Natural killer cell (primary cell): Measurements from ENCODE around the gene LINS1. TPM values are rescaled to one million over a fixed set of nuclear protein-coding genes. Genes with fewer than 3 reads are reported as not detected.

Experiments used
- ATAC-seq, 3 donors: fragments of 150-1000 bp in 2 of 3; fragments of 200-7000 bp in 1 of 3; cut with Tn5 transposase; 1 replicate in 1 of 3; 2 replicates in 2 of 3; pipeline ENCODE4 v1.10.0; 2021; ENCODE audit warnings: mild to moderate bottlenecking in 2 of 3, moderate library complexity in 2 of 3
- DNase-seq, 2 donors: peaks; one replicate each; pipeline versions ENCODE4 v3.0.0 to v3.0.0-alpha.2; 2013 to 2021; ENCODE audit warnings: mixed read lengths in 1 of 2
- H3K27ac ChIP-seq: one replicate; pipeline ENCODE4 v1.5.1; 2013; ENCODE audit warnings: mild to moderate bottlenecking, low read length
- H3K27me3 ChIP-seq: one replicate; pipeline ENCODE4 v1.6.1; 2013; ENCODE audit warnings: low read length; ENCODE audit not compliant: control insufficient read depth, insufficient read depth
- H3K36me3 ChIP-seq: one replicate; pipeline ENCODE4 v1.6.1; 2013; ENCODE audit warnings: low read length; ENCODE audit not compliant: control insufficient read depth, insufficient read depth
- H3K4me1 ChIP-seq: one replicate; pipeline ENCODE4 v1.6.1; 2013; ENCODE audit warnings: low read length; ENCODE audit not compliant: control insufficient read depth, insufficient read depth
- H3K4me3 ChIP-seq: one replicate; pipeline ENCODE4 v1.5.1; 2013; ENCODE audit warnings: low read length
- H3K9me3 ChIP-seq: one replicate; pipeline ENCODE4 v1.6.1; 2013; ENCODE audit warnings: low read length; ENCODE audit not compliant: control insufficient read depth, insufficient read depth
- H3K27ac Mint-ChIP-seq, 2 donors: one replicate each; pipeline ENCODE4 v1.8.0; 2022; ENCODE audit warnings: mild to moderate bottlenecking in 2 of 2, mixed read lengths in 2 of 2, moderate library complexity in 1 of 2
- H3K27me3 Mint-ChIP-seq, 2 donors: one replicate each; pipeline ENCODE4 v1.8.0; 2022; ENCODE audit warnings: low read depth in 2 of 2, mixed read lengths in 2 of 2
- H3K36me3 Mint-ChIP-seq: one replicate; pipeline ENCODE4 v1.8.0; 2022; ENCODE audit warnings: mixed read lengths
- H3K4me1 Mint-ChIP-seq, 2 donors: one replicate each; pipeline ENCODE4 v1.8.0; 2022; ENCODE audit warnings: mixed read lengths in 2 of 2
- H3K4me3 Mint-ChIP-seq: one replicate; pipeline ENCODE4 v1.8.0; 2022; ENCODE audit warnings: mild to moderate bottlenecking, moderate library complexity, mixed read lengths
- H3K9me3 Mint-ChIP-seq, 2 donors: one replicate each; pipeline ENCODE4 v1.8.0; 2022; ENCODE audit warnings: mixed read lengths in 2 of 2
- WGBS: methylation state at CpG from one replicate; pipeline ENCODE4 v1.1.7; 2013; ENCODE audit warnings: missing lambda C conversion rate; ENCODE audit not compliant: insufficient coverage; 5-methylcytosine and 5-hydroxymethylcytosine counted together
- intact Hi-C: fragments of 100-400 bp; cut with micrococcal nuclease; formaldehyde crosslinking; loops from one replicate; pipeline ENCODE4 v1.14.2; 2022
- total RNA-seq, 4 donors: library from RNA; stranded (reverse); fragments of 120-200 nt in 1 of 4; gene quantifications; one replicate each; pipeline versions ENCODE4 v1.2.3 to v1.2.4, GENCODE V29; 2013 to 2022
- TF ChIP-seq, protein P1 (sequence below): fragments of 200-600 bp; IDR thresholded peaks from one replicate; pipeline ENCODE4 v1.8.0; 2022; ENCODE audit warnings: antibody characterized with exemption

LINS1 gene
- total RNA-seq, 3 donors from 2014 or later (not counting 1 experiment from before 2014, with no cell fraction given): 26.1 to 28.2 (median 26.7) TPM

- H3K36me3 Mint-ChIP-seq: no peaks in the 10 kb centered on the region
- Histone ChIP-seq H3K9me3 (no peaks in the 10 kb centered on the region), H3K4me1 (no peaks in the 10 kb centered on the region), H3K36me3 (no peaks in the 10 kb centered on the region), H3K4me3 (no peak overlapping the region), H3K27me3 (no peaks in the 10 kb centered on the region), H3K27ac (no peak overlapping the region)
- no peaks in the 10 kb centered on the region for H3K4me1 Mint-ChIP-seq
- ATAC-seq (no peak), DNase-seq (no peak)
- H3K9me3 Mint-ChIP-seq: no peaks in the 10 kb centered on the region
- H3K27me3 Mint-ChIP-seq: no peaks in the 10 kb centered on the region
- H3K4me3 Mint-ChIP-seq: no peak overlapping the region
- no peak overlapping the region for H3K27ac Mint-ChIP-seq
- TF ChIP-seq, protein P1, sequence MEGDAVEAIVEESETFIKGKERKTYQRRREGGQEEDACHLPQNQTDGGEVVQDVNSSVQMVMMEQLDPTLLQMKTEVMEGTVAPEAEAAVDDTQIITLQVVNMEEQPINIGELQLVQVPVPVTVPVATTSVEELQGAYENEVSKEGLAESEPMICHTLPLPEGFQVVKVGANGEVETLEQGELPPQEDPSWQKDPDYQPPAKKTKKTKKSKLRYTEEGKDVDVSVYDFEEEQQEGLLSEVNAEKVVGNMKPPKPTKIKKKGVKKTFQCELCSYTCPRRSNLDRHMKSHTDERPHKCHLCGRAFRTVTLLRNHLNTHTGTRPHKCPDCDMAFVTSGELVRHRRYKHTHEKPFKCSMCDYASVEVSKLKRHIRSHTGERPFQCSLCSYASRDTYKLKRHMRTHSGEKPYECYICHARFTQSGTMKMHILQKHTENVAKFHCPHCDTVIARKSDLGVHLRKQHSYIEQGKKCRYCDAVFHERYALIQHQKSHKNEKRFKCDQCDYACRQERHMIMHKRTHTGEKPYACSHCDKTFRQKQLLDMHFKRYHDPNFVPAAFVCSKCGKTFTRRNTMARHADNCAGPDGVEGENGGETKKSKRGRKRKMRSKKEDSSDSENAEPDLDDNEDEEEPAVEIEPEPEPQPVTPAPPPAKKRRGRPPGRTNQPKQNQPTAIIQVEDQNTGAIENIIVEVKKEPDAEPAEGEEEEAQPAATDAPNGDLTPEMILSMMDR: no peak
- intact Hi-C loops: no loop called here
Measured at GRCh38 chr15:100560323-100560722, 41.7 kb downstream of the LINS1 start.

DNA sequence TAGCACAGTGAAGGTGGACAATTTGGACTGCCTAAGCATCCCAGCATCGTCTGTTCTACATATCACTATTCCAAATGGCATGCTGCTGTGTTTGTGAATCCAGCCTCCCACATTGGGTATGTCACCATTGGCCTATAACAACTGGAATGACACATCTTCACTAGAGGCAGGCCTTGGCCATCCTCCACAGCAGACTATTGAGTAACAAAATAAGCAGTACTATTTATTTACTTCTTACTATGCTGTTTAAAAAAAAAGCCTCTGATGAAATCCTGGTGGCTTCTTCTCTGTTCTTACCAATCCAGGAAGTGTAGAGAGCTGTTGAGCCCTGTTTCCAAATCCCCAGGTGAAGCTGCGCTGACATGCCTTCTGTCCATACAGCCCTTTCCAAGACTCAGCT lies 42.7 kb downstream of the LINS1 start:
- ATAC-seq (no peak), DNase-seq (no peak)
- H3K9me3 Mint-ChIP-seq: no peaks in the 10 kb centered on the region
- no peaks in the 10 kb centered on the region for H3K4me1 Mint-ChIP-seq
- no peaks in the 10 kb centered on the region for H3K27me3 ChIP-seq
- TF ChIP-seq, protein P1: no peak
- H3K4me1 ChIP-seq: no peaks in the 10 kb centered on the region
- H3K36me3 Mint-ChIP-seq: no peaks in the 10 kb centered on the region
- no peaks in the 10 kb centered on the region for H3K9me3 ChIP-seq
- no peak overlapping the region for H3K4me3 Mint-ChIP-seq
- H3K27ac ChIP-seq: no peak overlapping the region
- no peaks in the 10 kb centered on the region for H3K36me3 ChIP-seq
- WGBS: 83% methylated on average over 2 of the region's 2 CpGs
- H3K4me3 ChIP-seq: no peak overlapping the region
- intact Hi-C loops: no loop called here
- no peak overlapping the region for H3K27ac Mint-ChIP-seq
- no peaks in the 10 kb centered on the region for H3K27me3 Mint-ChIP-seq

- Mint-ChIP-seq H3K27me3 (no peaks in the 10 kb centered on the region), H3K4me3 (no peak overlapping the region), H3K4me1 (no peaks in the 10 kb centered on the region), H3K9me3 (no peaks in the 10 kb centered on the region), H3K27ac (no peak overlapping the region), H3K36me3 (no peaks in the 10 kb centered on the region)
- TF ChIP-seq, protein P1: no peak
- WGBS: 95% methylated on average over 50 of the region's 50 CpGs
- Histone ChIP-seq H3K27me3 (no peaks in the 10 kb centered on the region), H3K4me3 (no peak overlapping the region), H3K36me3 (no peaks in the 10 kb centered on the region), H3K27ac (no peak overlapping the region), H3K9me3 (no peaks in the 10 kb centered on the region), H3K4me1 (no peaks in the 10 kb centered on the region)
- DNase-seq (no peak), ATAC-seq (no peak)
- intact Hi-C loops: no loop called here
Measured at GRCh38 chr15:100558771-100559254, 43.2 kb downstream of the LINS1 start.

- intact Hi-C loops: no loop called here
- H3K9me3 Mint-ChIP-seq: peaks cover 0 to 3% of the 10 kb centered on the region in 2 donors
- H3K4me3 Mint-ChIP-seq: no peak overlapping the region
- H3K27ac ChIP-seq: no peak overlapping the region
- TF ChIP-seq, protein P1: no peak
- H3K4me1 Mint-ChIP-seq: no peaks in the 10 kb centered on the region
- H3K9me3 ChIP-seq: no peaks in the 10 kb centered on the region
- no peak for DNase-seq
- no peaks in the 10 kb centered on the region for H3K27me3 Mint-ChIP-seq
- ATAC-seq: no peak
- H3K4me3 ChIP-seq: no peak overlapping the region
- H3K36me3 ChIP-seq: no peaks in the 10 kb centered on the region
- 93% methylated on average over 16 of the region's 16 CpGs for WGBS
- H3K36me3 Mint-ChIP-seq: no peaks in the 10 kb centered on the region
- H3K4me1 ChIP-seq: no peaks in the 10 kb centered on the region
- H3K27ac Mint-ChIP-seq: no peak overlapping the region
- H3K27me3 ChIP-seq: no peaks in the 10 kb centered on the region
Measured at GRCh38 chr15:100553468-100553867, 48.5 kb downstream of the LINS1 start.
